ENCODE data around the gene LRG1.

LRG1 gene

GRCh38 chr19:4511300-4512054, 28.4 kb downstream of the LRG1 start:
- DNase-seq (ENCODE audit: low read depth in 1 of 2, low spot score in 1 of 2): no peak

- DNase-seq (ENCODE audit: low read depth in 1 of 2, low spot score in 1 of 2): no peak
These were observed 29.2 kb downstream of the LRG1 start for GRCh38 chr19:4510435-4511255.

- DNase-seq (ENCODE audit: low read depth in 1 of 2, low spot score in 1 of 2): no peak
These were observed 31.1 kb downstream of the LRG1 start for GRCh38 chr19:4508698-4509097.

GRCh38 chr19:4507804-4508203, 32.0 kb downstream of the LRG1 start:
- DNase-seq (ENCODE audit: low read depth in 1 of 2, low spot score in 1 of 2): no peak

GRCh38 chr19:4507150-4507452, 32.7 kb downstream of the LRG1 start:
- DNase-seq (ENCODE audit: low read depth in 1 of 2, low spot score in 1 of 2): no peak

GRCh38 chr19:4506449-4507149, 33.2 kb downstream of the LRG1 start:
- DNase-seq (ENCODE audit: low read depth in 1 of 2, low spot score in 1 of 2): no peak

GRCh38 chr19:4505570-4506448, 34.0 kb downstream of the LRG1 start:
- no peak for DNase-seq (ENCODE audit: low read depth in 1 of 2, low spot score in 1 of 2)

- DNase-seq (ENCODE audit: low read depth in 1 of 2, low spot score in 1 of 2): no peak
These were observed 34.8 kb downstream of the LRG1 start for GRCh38 chr19:4504891-4505569.

GRCh38 chr19:4504297-4504701, 35.5 kb downstream of the LRG1 start:
- DNase-seq (ENCODE audit: low read depth in 1 of 2, low spot score in 1 of 2): no peak

GRCh38 chr19:4503825-4504170, 36.0 kb downstream of the LRG1 start:
- DNase-seq (ENCODE audit: low read depth in 1 of 2, low spot score in 1 of 2): no peak

- no peak for DNase-seq (ENCODE audit: low read depth in 1 of 2, low spot score in 1 of 2)
These were observed 36.6 kb downstream of the LRG1 start for GRCh38 chr19:4503132-4503824.

- DNase-seq (ENCODE audit: low read depth in 1 of 2, low spot score in 1 of 2): no peak
These were observed 37.3 kb downstream of the LRG1 start for GRCh38 chr19:4502282-4503131.

- DNase-seq (ENCODE audit: low read depth in 1 of 2, low spot score in 1 of 2): no peak
These were observed 38.1 kb downstream of the LRG1 start for GRCh38 chr19:4501691-4502090.

- no peak for DNase-seq (ENCODE audit: low read depth in 1 of 2, low spot score in 1 of 2)
These were observed 38.8 kb downstream of the LRG1 start for GRCh38 chr19:4500841-4501591.

GRCh38 chr19:4499855-4500254, 40.0 kb downstream of the LRG1 start:
- no peak for DNase-seq (ENCODE audit: low read depth in 1 of 2, low spot score in 1 of 2)

- DNase-seq (ENCODE audit: low read depth in 1 of 2, low spot score in 1 of 2): no peak
These were observed 40.5 kb downstream of the LRG1 start for GRCh38 chr19:4499318-4499717.

- no peak for DNase-seq (ENCODE audit: low read depth in 1 of 2, low spot score in 1 of 2)
These were observed 41.1 kb downstream of the LRG1 start for GRCh38 chr19:4498694-4499093.

- DNase-seq (ENCODE audit: low read depth in 1 of 2, low spot score in 1 of 2): no peak
These were observed 42.0 kb downstream of the LRG1 start for GRCh38 chr19:4497770-4498389.
